Thymus (tissue), 11 donors: ENCODE results near the gene MRC2. TPM values are rescaled to one million over a fixed set of nuclear protein-coding genes. Genes with fewer than 3 reads are reported as not detected.

ENCODE experiments used
- DNase-seq, 9 donors: peaks; one replicate each; pipeline ENCODE4 v3.0.0-alpha.2; 2013; ENCODE audit warnings: low spot score in 9 of 9, low read depth in 6 of 9, missing footprints in 1 of 9
- H3K27ac ChIP-seq, 2 donors: one replicate each; pipeline ENCODE4 v1.5.1; 2013; ENCODE audit warnings: control low read depth in 1 of 2, low read depth in 1 of 2, low read length in 1 of 2, mild to moderate bottlenecking in 1 of 2, moderate library complexity in 1 of 2
- H3K27me3 ChIP-seq, 2 donors: one replicate each; pipeline ENCODE4 v1.5.1; 2013; ENCODE audit warnings: low read length in 1 of 2; ENCODE audit not compliant: control insufficient read depth in 2 of 2, insufficient read depth in 1 of 2
- H3K36me3 ChIP-seq, 2 donors: one replicate each; pipeline ENCODE4 v1.5.1; 2013; ENCODE audit warnings: low read length in 1 of 2, mild to moderate bottlenecking in 1 of 2, moderate library complexity in 1 of 2; ENCODE audit not compliant: control insufficient read depth in 2 of 2, insufficient read depth in 2 of 2
- H3K4me1 ChIP-seq, 2 donors: one replicate each; pipeline ENCODE4 v1.5.1; 2013; ENCODE audit warnings: low read length in 2 of 2; ENCODE audit not compliant: control insufficient read depth in 2 of 2, insufficient read depth in 2 of 2
- H3K4me3 ChIP-seq, 2 donors: one replicate each; pipeline ENCODE4 v1.5.1; 2013; ENCODE audit warnings: low read length in 2 of 2, control low read depth in 1 of 2, mild to moderate bottlenecking in 1 of 2
- H3K9me3 ChIP-seq, 2 donors: one replicate each; pipeline ENCODE4 v1.5.1; 2013; ENCODE audit warnings: low read length in 1 of 2, mild to moderate bottlenecking in 1 of 2; ENCODE audit not compliant: control insufficient read depth in 2 of 2, insufficient read depth in 1 of 2
- WGBS: extraction: QIAGEN DNeasy Blood & Tissue Kit; methylation state at CpG from one replicate; pipeline ENCODE4 v1.1.7; 2013; 5-methylcytosine and 5-hydroxymethylcytosine counted together
- polyA plus RNA-seq: library from polyadenylated mRNA; stranded (reverse); fragments of 200-250 nt; gene quantifications from one replicate; pipeline ENCODE4 v1.2.3, GENCODE V29; 2013
- total RNA-seq: library from RNA; stranded (reverse); fragments of 120-200 nt; gene quantifications from one replicate; pipeline ENCODE4 v1.2.4, GENCODE V29; 2013
- donor health status: healthy.

The MRC2 gene
- total and polyA plus RNA-seq, 2 donors, result 9.0 to 14.5 TPM

DNA sequence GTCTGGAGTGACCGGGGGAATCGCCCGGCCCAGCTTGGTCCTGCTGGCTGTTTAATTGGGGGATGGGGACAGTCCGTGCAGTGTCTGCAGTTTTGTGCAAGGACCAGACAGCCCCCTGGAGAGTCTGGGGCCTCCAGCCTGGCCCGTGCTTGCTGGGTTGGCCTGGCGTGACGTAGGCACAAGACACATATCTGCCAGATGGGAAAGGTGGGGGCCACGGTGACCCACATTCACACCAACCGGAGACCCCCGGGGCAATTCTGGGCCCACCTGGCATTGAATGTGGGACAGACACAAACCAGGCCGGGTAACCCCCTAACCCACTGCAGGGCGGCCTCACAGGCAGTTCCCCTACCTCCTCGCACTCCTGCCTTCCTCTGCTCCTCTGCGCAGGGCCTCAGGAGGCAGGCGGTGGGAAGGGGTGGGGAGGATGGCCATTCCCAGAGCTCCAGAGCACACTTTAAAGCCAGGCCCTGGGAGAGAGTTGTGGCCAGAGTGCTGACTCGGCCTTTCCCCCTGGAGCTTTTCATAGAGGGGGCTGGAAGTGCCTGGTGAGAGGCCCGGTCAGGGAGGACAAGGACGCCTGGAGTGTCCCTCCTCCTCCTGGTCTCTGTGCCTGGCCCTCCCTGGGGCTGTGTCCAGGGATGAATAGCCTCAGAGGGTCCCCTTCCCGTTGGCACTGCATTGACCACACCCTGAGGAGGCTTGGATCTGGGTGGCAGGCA lies 1.5 kb downstream of the MRC2 start:
- peak in 2 of 9 donors; percentile 24 to 35 for DNase-seq
- peaks cover 0 to 7% of the 10 kb centered on the region in 2 donors for H3K27me3 ChIP-seq
- peaks cover 0 to 2% of the 10 kb centered on the region in 2 donors for H3K36me3 ChIP-seq
- H3K4me1 ChIP-seq, result peaks cover 15 to 42% of the 10 kb centered on the region in 2 donors
- 77% methylated on average over 19 of the region's 19 CpGs for WGBS
- no peak overlapping the region for H3K27ac ChIP-seq
- H3K9me3 ChIP-seq, result peaks cover 0 to 5% of the 10 kb centered on the region in 2 donors
- H3K4me3 ChIP-seq, result peak overlapping the region; percentile 49 to 70

DNA sequence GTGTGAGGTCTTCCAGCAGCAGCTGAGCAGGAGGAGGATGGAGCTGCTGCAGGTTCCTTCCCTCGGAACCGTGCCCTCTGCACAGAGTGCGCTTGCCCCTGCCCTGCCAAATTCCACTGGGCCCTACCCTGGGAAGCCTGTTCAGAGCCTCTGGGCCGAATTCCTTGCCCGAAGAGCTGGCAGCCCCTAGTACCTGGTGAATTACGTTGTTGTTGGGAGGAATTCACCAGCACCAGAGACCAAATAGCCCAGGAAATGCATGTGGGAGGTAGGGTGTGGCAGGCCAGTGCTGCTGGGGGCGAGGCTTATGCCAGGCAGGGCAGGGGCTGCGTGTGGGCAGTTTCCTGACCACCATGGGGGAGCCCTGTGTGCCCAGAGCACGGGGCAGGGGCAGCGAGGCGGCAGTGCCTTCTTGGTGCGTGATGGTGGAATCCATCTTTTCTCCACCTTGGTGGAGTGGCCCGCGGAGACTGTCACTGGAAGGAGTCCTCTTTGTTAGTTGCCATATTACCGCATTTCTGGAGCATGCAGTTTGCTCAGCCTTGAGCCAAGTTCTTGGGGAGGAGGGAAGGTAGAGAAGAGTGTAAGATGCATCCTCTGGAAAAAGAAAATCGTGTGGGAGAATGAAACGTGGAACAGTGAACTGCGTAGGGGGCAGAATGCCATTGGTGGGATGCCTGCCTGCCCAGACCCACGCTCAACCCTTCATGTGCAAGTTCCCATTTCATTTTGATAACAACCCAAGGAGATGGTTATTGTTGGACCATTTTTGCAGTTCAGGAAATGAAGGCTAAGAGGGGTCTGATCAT lies 2.3 kb downstream of the MRC2 start:
- Histone ChIP-seq H3K4me1 (peaks cover 15 to 42% of the 10 kb centered on the region in 2 donors), H3K27me3 (peaks cover 0 to 7% of the 10 kb centered on the region in 2 donors)
- no peak for DNase-seq

DNA sequence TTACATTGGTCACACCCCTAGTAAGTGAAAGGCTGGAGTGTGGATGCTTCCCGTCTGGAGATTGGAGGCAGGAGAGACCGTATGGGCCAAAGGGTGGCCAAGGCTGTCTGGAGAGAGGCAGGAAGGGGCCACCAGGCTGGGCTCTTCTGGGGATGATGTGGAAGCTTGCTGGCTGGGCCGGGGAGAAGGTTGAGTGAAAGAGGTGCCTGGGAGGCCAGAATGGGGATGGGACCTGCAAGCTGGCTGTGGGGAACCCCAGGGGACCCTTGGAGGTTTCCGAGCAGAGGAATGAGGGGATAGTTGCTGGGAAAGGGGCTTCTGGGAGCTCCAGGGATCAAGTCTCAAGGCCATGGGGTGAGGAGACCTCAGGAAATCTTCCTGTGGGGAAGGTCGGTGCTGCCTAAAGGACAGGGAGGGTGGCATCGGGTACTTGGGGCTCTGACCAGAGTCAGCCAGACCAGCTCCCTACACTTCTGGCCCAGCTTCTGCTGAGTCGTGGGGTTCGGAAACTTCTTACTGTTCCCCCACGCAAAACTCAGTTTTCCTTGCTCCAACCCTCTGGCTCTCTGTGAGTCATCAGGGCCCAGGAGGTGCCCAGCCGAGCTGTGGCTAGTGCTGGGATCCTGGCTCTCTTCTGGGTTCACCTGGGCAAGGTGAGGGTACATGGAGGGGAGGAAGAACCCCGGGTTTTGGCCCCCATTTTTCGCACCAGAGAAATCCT lies 3.1 kb downstream of the MRC2 start:
- Histone ChIP-seq H3K4me3 (no peak overlapping the region), H3K36me3 (no peaks in the 10 kb centered on the region), H3K27me3 (peaks cover 0 to 7% of the 10 kb centered on the region in 2 donors), H3K4me1 (peaks cover 15 to 37% of the 10 kb centered on the region in 2 donors), H3K27ac (no peak overlapping the region), H3K9me3 (peaks cover 0 to 5% of the 10 kb centered on the region in 2 donors)
- 97% methylated on average over 12 of the region's 12 CpGs for WGBS
- DNase-seq, result no peak

More for the DNA sequence above, 2.3 kb downstream of the MRC2 start:
- H3K27ac ChIP-seq, result no peak overlapping the region
- H3K9me3 ChIP-seq, result peaks cover 0 to 5% of the 10 kb centered on the region in 2 donors
- H3K4me3 ChIP-seq, result no peak overlapping the region
- 97% methylated on average over 19 of the region's 19 CpGs for WGBS
- H3K36me3 ChIP-seq, result peaks cover 0 to 2% of the 10 kb centered on the region in 2 donors

DNA sequence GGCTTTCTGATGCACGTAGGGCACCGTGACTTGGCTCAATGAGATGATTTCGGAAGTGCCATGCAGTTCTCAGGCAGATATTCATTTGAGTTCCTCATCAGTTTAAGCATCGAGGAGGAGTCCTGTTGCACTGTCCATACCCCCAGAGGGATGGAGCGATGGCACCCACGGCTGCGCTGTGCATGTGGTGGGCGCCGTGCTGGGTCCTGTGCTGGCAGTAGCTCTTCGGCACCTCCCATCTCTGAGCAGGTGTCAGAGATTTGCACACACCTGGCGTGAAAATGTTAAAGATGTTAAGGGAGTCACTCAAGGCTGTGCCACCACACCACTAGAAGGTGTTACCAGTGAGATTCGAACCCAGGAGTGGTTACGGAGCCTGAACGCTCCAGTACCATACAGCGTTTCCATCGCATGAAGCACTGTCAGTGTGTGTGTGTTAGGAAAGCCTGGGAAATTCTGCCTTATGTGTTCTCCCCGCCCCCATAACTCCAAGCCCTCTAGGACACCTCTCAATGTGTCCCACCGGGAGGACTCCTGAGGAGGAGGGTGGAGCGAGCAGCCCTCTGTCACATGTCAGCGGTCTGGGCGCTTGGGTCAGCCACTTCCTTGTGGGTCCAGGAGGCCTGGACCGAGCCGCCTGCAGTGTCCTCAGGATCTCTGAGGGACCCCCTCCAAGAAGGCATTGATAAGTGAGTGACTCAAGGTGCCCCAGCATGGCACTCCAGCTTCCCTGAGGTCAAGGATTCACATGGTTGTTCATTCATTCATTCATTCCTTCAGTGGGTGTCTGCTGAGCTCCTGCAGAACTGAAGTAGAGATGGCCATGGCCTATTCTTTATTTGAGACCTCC lies 3.8 kb downstream of the MRC2 start:
- Histone ChIP-seq H3K4me3 (no peak overlapping the region), H3K27ac (no peak overlapping the region), H3K36me3 (no peaks in the 10 kb centered on the region), H3K4me1 (peaks cover 15 to 31% of the 10 kb centered on the region in 2 donors), H3K9me3 (peaks cover 0 to 5% of the 10 kb centered on the region in 2 donors), H3K27me3 (peaks cover 0 to 7% of the 10 kb centered on the region in 2 donors)
- WGBS, result 98% methylated on average over 23 of the region's 23 CpGs
- no peak for DNase-seq

DNA sequence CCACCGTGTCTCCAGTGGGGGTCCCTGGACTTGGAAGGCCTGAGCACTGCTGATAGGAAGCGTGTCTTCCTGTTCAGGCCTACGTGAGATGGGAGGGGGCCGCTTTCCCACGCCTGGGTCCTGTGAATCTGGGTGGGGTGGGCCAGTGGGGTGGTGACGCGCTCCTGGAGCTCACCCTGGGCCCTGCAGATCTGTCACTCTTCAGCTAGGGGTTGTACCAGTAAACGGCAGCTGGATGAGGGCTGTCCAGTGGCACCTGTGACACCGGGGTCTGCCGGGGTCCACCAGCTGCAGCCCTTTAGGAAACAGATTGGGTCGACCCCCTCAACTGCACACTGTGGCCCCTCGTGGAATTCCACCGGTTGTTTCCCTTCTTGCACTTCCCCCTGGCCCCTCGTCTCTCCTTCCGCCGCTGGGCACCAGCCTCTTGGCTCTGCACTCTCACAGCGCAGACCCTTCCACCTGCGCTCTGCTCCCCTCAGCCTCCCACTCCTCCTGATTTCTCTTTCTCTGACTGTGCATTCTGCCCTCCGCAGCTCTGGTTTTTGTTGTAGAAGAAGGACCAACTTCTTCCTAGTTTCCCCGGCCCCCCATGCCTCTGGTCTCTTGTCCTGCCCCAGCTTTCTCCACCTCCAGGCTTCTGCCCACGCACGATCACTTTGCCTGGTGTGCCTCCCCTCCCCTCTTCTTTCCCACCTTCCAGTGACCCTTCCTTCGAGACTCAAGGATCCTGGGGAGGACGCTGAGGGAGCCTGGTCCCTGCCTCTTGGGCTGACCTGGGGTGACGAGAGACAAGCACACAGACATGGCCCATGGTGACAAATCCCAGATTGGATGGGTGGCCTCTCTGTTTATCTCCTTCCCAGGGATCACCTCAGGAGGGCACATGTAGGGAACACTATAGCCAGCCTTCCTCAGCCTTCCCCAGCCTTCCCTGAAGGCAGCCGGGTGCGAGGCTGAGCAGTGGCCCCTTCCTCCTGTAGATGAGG lies 4.8 kb downstream of the MRC2 start:
- H3K27ac ChIP-seq, result no peak overlapping the region
- H3K36me3 ChIP-seq, result no peaks in the 10 kb centered on the region
- H3K4me1 ChIP-seq, result peaks cover 11 to 23% of the 10 kb centered on the region in 2 donors
- peaks cover 0 to under 1% of the 10 kb centered on the region in 2 donors for H3K27me3 ChIP-seq
- DNase-seq, result no peak
- 56% methylated on average over 27 of the region's 27 CpGs for WGBS
- H3K9me3 ChIP-seq, result no peaks in the 10 kb centered on the region
- H3K4me3 ChIP-seq, result no peak overlapping the region

DNA sequence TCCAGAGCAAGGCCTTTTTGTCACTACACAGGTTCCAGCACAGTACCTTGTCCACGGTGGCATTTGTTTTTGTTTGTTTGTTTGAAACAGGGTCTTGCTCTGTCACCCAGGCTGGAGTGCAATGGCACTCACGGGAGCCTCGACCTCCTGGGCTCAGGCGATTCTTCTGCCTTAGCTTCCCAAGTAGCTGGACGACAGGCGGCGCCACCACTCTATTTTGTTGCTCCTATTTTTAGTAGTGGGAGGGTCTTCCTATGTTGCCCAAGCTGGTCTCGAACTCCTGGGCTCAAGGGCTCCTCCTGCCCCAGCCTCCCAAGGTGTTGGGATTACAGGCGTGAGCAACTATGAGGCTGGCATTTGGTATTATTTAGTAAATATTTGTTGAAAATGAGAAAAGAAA lies 10.3 kb downstream of the MRC2 start:
- no peaks in the 10 kb centered on the region for H3K36me3 ChIP-seq
- no peak for DNase-seq
- H3K9me3 ChIP-seq, result no peaks in the 10 kb centered on the region
- no peak overlapping the region for H3K4me3 ChIP-seq
- H3K4me1 ChIP-seq, result no peaks in the 10 kb centered on the region
- no peaks in the 10 kb centered on the region for H3K27me3 ChIP-seq
- H3K27ac ChIP-seq, result no peak overlapping the region
- 93% methylated on average over 9 of the region's 9 CpGs for WGBS

DNA sequence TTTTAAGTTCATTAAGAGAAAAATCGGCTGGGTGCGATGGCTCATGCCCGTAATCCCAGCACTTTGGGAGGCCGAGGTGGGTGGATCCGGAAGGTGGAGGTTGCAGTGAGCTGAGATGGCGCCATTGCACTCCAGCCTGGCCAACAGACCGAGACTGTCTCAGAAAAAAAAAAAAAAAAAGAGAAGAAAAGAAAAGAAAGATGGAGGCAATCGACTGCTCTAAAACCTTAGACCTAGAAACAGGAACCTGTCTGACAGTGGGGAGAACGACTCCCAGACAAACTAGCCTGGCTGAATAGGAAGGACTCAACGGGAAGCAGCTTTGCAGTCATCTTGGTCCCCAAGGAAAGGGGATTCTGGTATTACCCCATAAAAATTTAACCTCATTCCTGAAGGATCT lies 13.7 kb downstream of the MRC2 start:
- no peaks in the 10 kb centered on the region for H3K4me1 ChIP-seq
- H3K4me3 ChIP-seq, result no peak overlapping the region
- DNase-seq, result no peak
- 88% methylated on average over 10 of the region's 10 CpGs for WGBS
- no peaks in the 10 kb centered on the region for H3K27me3 ChIP-seq
- H3K27ac ChIP-seq, result no peak overlapping the region
- H3K9me3 ChIP-seq, result no peaks in the 10 kb centered on the region
- no peaks in the 10 kb centered on the region for H3K36me3 ChIP-seq
